ENCODE data around the gene TMEM208.

The TMEM208 gene

GRCh38 chr16:67183284-67183626 is 43.7 kb upstream of the TMEM208 start:
- no peak for TF ChIP-seq CTCF (IDR thresholded peaks at IDR 0.05; ENCODE audit: control insufficient read depth, extremely low read depth, insufficient read depth)
- peak overlapping the region; percentile 80 for H3K4me3 ChIP-seq (ENCODE audit: low read depth, low read length)
- no peak for DNase-seq (ENCODE audit: low read depth)

GRCh38 chr16:67183627-67184452 is 43.1 kb upstream of the TMEM208 start, which contains the start of gene MATCAP1:
Gene MATCAP1, minus strand, starts transcription at chr16:67183963. Its CDS starts 3,353 bp downstream, at chr16:67180610.
- peak within 1 kb of the TSS; percentile 80 for H3K4me3 ChIP-seq (ENCODE audit: low read depth, low read length)
- DNase-seq (ENCODE audit: low read depth) = peak; percentile 94
- TF ChIP-seq CTCF (IDR thresholded peaks at IDR 0.05; ENCODE audit: control insufficient read depth, extremely low read depth, insufficient read depth) = no peak

- DNase-seq (ENCODE audit: low read depth) = no peak
- H3K4me3 ChIP-seq (ENCODE audit: low read depth, low read length) = peak overlapping the region; percentile 80
Measured at GRCh38 chr16:67184453-67184994, 42.4 kb upstream of the TMEM208 start.

GRCh38 chr16:67184995-67185650 is 41.8 kb upstream of the TMEM208 start:
- DNase-seq (ENCODE audit: low read depth) = no peak
- peak overlapping the region; percentile 80 for H3K4me3 ChIP-seq (ENCODE audit: low read depth, low read length)
- peak; percentile 48 for TF ChIP-seq CTCF (IDR thresholded peaks at IDR 0.05; ENCODE audit: control insufficient read depth, extremely low read depth, insufficient read depth)

More at GRCh38 chr16:67184453-67184994, 42.4 kb upstream of the TMEM208 start:
- no peak for TF ChIP-seq CTCF (IDR thresholded peaks at IDR 0.05; ENCODE audit: control insufficient read depth, extremely low read depth, insufficient read depth)

GRCh38 chr16:67185651-67186134 is 41.2 kb upstream of the TMEM208 start:
- TF ChIP-seq CTCF (IDR thresholded peaks at IDR 0.05; ENCODE audit: control insufficient read depth, extremely low read depth, insufficient read depth) = no peak
- DNase-seq (ENCODE audit: low read depth) = no peak
- no peak overlapping the region for H3K4me3 ChIP-seq (ENCODE audit: low read depth, low read length)

GRCh38 chr16:67186550-67186950 is 40.4 kb upstream of the TMEM208 start:
- H3K4me3 ChIP-seq (ENCODE audit: low read depth, low read length) = no peak overlapping the region
- no peak for DNase-seq (ENCODE audit: low read depth)
- TF ChIP-seq CTCF (IDR thresholded peaks at IDR 0.05; ENCODE audit: control insufficient read depth, extremely low read depth, insufficient read depth) = no peak

Measured in LNCaP clone FGC (cell line).